Uterus (tissue), 4 donors: ENCODE data around the gene NECTIN1. TPM values are rescaled to one million over a fixed set of nuclear protein-coding genes. Genes with fewer than 3 reads are reported as not detected.

Source experiments
- DNase-seq, 2 donors: peaks; one replicate each; pipeline ENCODE4 v3.0.0-alpha.2; 2019 to 2020
- H3K27ac ChIP-seq, 2 donors: fragments of 200-600 bp; sonication (generic); 1 replicate in 1 of 2; 2 replicates in 1 of 2; pipeline ENCODE4 v1.5.1; 2016 to 2018
- H3K27me3 ChIP-seq, 2 donors: fragments of 200-600 bp; sonication (generic); one replicate each; pipeline ENCODE4 v1.5.1; 2018 to 2019; ENCODE audit warnings: control low read depth in 1 of 2
- H3K36me3 ChIP-seq, 2 donors: fragments of 200-600 bp; sonication (generic); one replicate each; pipeline ENCODE4 v1.5.1; 2019; ENCODE audit warnings: control low read depth in 1 of 2
- H3K4me1 ChIP-seq, 2 donors: fragments of 200-600 bp; sonication (generic); one replicate each; pipeline ENCODE4 v1.5.1; 2018 to 2019; ENCODE audit warnings: control low read depth in 1 of 2
- H3K4me3 ChIP-seq, 2 donors: fragments of 200-600 bp; sonication (generic); 1 replicate in 1 of 2; 2 replicates in 1 of 2; pipeline ENCODE4 v1.5.1; 2018 to 2019; ENCODE audit warnings: mild to moderate bottlenecking in 1 of 2
- H3K9me3 ChIP-seq, 2 donors: fragments of 200-600 bp; sonication (generic); one replicate each; pipeline ENCODE4 v1.5.1; 2019; ENCODE audit warnings: control low read depth in 1 of 2
- POLR2A ChIP-seq, 2 donors: fragments of 450-650 bp; IDR thresholded peaks; one replicate each; pipeline ENCODE4 v1.6.1; 2016; ENCODE audit warnings: antibody characterized with exemption in 2 of 2, mild to moderate bottlenecking in 1 of 2, moderate library complexity in 1 of 2
- intact Hi-C: fragments of 100-400 bp; cut with DNase I; formaldehyde crosslinking; loops from one replicate; pipeline ENCODE4 v1.15.1; 2023; ENCODE audit warnings: low total_unique reads
- total RNA-seq, 4 donors: library from RNA; depleted of rRNA in 3 of 4; stranded (reverse); fragments of >200 nt in 3 of 4; gene quantifications; one replicate each; pipeline versions ENCODE4 v1.1.0 to v1.2.4, GENCODE V29; 2014 to 2023
- TF ChIP-seq, protein P1 (sequence below), 4 experiments: fragments of 200-600 bp in 2 of 4; fragments of 450-650 bp in 2 of 4; sonication (generic) in 2 of 4; IDR thresholded peaks; one replicate each; pipeline ENCODE4 v1.5.1; 2016 to 2019; ENCODE audit warnings: antibody characterized with exemption in 4 of 4, mild to moderate bottlenecking in 2 of 4, moderate library complexity in 1 of 4
- donor health status: DM: yes; HTN: yes; CAD: no.

Gene NECTIN1
- total RNA-seq, 4 donors from 2014 or later = 1.3 to 10.6 (median 9.2) TPM; not detected in 1

DNA sequence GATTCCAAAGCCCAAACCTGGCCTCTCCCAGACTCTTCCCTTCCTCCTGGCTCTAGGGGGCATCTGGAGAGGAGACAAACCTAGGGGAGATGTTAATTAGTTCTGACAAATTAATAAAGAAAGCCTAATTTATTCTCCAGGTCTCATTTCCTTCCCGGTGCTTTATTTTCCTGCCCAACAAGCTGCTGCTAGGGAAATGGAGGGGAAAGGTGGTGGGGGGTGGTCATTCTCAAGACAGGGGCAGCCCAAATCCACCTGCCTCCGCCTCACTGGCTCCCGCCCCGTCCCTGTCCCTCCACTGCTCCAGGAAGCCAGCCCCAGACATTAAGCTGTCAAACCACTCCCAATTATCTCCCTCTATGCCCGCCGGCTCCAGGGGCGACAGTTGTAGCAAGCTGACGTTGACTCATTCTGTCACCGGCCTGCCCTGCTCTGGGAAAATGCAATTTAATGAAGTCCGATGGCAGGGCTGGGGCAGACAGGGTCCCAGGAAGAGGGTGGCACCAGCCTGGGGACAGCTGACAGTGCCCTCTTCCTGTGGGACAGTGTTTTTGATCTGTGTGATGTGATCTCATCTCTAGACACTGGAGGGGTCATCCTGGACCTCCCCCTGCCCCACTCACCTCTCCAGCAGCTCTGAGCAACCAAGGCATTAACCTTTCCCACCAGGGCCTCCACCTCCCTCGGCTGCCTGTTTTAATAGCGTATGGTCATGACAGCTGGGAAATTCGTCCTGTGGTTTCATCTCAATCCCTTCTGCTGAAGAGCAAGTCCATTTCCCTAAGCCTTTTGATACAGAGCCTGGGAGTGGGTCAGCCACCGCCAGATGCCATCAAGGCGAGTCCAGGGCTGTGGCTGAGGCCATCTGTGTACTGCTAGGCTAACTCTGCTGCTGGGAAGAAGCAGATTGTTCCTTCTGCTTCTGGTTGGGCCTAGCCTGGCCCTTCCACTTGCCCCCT, 27.1 kb downstream of the NECTIN1 start:
- H3K4me3 ChIP-seq = no peak overlapping the region
- TF ChIP-seq POLR2A (IDR thresholded peaks at IDR 0.05) = no peak
- TF ChIP-seq, protein P1, sequence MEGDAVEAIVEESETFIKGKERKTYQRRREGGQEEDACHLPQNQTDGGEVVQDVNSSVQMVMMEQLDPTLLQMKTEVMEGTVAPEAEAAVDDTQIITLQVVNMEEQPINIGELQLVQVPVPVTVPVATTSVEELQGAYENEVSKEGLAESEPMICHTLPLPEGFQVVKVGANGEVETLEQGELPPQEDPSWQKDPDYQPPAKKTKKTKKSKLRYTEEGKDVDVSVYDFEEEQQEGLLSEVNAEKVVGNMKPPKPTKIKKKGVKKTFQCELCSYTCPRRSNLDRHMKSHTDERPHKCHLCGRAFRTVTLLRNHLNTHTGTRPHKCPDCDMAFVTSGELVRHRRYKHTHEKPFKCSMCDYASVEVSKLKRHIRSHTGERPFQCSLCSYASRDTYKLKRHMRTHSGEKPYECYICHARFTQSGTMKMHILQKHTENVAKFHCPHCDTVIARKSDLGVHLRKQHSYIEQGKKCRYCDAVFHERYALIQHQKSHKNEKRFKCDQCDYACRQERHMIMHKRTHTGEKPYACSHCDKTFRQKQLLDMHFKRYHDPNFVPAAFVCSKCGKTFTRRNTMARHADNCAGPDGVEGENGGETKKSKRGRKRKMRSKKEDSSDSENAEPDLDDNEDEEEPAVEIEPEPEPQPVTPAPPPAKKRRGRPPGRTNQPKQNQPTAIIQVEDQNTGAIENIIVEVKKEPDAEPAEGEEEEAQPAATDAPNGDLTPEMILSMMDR (IDR thresholded peaks at IDR 0.05) = no peak
- no peak overlapping the region for H3K27ac ChIP-seq
- no peaks in the 10 kb centered on the region for H3K36me3 ChIP-seq
- intact Hi-C loops = no loop called here
- DNase-seq = no peak
- no peaks in the 10 kb centered on the region for H3K27me3 ChIP-seq
- no peaks in the 10 kb centered on the region for H3K9me3 ChIP-seq
- no peaks in the 10 kb centered on the region for H3K4me1 ChIP-seq

DNA sequence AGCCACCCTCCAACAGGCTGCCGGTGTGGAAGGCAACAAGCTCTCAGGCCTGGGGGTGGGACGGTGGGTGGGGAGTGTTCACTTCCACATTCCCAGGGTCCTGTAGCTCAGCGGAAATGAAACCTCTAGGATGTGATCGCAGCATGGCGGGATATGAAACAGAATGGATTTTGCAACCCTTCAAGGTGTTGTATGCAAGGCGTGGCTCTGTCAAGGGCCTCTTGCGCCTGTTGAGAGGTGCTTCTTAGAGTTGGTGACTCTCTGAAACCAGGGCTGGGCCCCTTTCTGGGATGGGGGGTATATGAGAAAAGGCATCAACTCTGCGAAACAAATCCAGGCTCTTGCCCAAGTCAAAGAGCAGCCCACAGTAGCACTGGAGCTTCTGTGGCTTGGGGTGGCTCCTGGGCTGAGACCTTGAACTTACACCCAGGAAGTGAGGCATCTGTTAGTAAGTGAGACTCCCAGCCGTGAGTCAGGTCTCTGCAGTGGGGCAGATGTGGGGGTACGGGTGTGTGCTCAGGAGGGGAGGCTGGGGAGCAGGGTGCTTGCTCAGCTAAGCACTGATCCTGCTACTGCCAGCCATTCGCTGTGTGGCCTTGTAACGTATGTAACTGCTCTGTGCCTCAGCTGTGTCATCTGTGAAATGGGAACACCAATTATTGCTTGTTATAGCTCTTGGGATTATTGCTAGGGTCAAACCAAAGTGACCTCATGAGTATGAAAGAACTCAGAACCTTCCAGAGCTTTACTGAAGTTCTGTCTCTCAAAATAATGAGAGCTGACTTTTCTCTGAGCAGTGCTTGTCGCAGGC, 28.3 kb downstream of the NECTIN1 start:
- no peak overlapping the region for H3K27ac ChIP-seq

DNA sequence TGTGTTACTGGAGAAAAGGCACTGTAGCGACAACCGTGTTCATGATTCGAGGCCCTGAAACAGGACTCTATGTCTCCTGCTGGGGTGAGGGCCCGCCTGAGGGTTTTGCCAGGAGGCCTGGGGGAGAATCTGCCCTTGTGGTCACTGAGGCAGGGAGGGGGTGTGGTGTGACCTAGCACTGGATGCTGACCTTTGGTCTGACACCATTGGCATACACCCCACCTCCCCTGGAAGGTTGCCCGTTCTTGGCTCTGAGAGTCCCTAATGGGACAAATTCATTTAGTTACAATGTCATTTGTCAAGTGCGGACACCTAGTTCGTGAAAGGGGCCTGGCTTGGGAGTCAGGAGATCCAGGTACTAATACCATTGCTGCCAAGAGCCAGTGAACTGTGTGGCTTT, 29.0 kb downstream of the NECTIN1 start:
- Histone ChIP-seq H3K9me3 (no peaks in the 10 kb centered on the region), H3K27ac (no peak overlapping the region), H3K27me3 (no peaks in the 10 kb centered on the region), H3K36me3 (no peaks in the 10 kb centered on the region), H3K4me1 (no peaks in the 10 kb centered on the region), H3K4me3 (no peak overlapping the region)
- DNase-seq = no peak
- TF ChIP-seq, protein P1 (IDR thresholded peaks at IDR 0.05) = no peak
- TF ChIP-seq POLR2A (IDR thresholded peaks at IDR 0.05) = no peak
- intact Hi-C loops = no loop called here

More for the DNA sequence above, 28.3 kb downstream of the NECTIN1 start:
- Histone ChIP-seq H3K4me3 (no peak overlapping the region), H3K36me3 (no peaks in the 10 kb centered on the region), H3K4me1 (no peaks in the 10 kb centered on the region), H3K27me3 (no peaks in the 10 kb centered on the region), H3K9me3 (no peaks in the 10 kb centered on the region)
- DNase-seq = no peak
- intact Hi-C loops = no loop called here
- TF ChIP-seq, protein P1 (IDR thresholded peaks at IDR 0.05) = no peak
- TF ChIP-seq POLR2A (IDR thresholded peaks at IDR 0.05) = no peak

DNA sequence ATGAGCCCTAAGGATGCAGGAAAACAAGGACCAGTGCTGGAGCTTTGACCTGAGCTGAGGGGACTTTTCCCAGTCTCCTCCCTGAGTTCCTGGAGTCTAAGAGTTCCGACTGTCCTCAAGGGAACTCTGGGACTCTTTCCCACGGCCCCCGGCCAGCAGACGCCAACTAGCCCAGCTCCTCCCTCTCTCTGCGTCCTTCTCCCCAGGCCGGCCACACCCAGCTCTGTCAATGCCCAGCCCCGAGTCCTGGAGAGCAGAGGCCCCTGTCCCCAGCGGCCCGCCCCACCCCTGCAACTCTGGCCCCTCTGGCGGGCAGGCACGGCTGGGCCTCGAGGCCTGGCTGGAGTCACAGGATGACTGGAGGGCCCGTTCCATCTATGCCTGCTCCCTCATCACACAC, 29.8 kb downstream of the NECTIN1 start:
- intact Hi-C loops = no loop called here
- Histone ChIP-seq H3K27ac (no peak overlapping the region), H3K36me3 (no peaks in the 10 kb centered on the region), H3K9me3 (no peaks in the 10 kb centered on the region), H3K4me1 (no peaks in the 10 kb centered on the region), H3K4me3 (no peak overlapping the region), H3K27me3 (no peaks in the 10 kb centered on the region)
- DNase-seq = peak; percentile 46 to 51
- no peak for TF ChIP-seq POLR2A (IDR thresholded peaks at IDR 0.05)
- TF ChIP-seq, protein P1 (IDR thresholded peaks at IDR 0.05) = no peak

DNA sequence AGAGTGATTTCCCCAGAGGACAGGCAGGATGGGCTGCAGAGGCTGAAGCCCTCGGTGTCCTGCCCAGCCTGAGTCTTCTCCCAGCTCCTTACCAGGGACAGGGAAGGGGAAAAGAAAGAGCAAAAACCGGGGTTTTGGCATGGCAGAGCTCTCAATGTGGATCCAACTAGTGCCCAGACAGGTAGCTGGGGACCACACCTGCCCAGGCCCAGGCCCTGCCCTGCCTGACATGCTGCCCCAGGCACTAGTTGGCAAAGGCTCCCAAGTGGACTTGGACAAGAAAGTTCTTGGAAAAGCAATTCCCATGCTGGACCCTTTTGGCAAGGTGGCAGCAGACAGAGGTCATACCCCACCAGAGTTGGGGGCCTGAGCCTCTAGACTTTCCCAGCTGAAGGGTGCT, 31.1 kb downstream of the NECTIN1 start:
- Histone ChIP-seq H3K36me3 (no peaks in the 10 kb centered on the region), H3K4me3 (no peak overlapping the region), H3K9me3 (no peaks in the 10 kb centered on the region), H3K27ac (no peak overlapping the region), H3K4me1 (no peaks in the 10 kb centered on the region), H3K27me3 (no peaks in the 10 kb centered on the region)
- intact Hi-C loops = no loop called here
- TF ChIP-seq POLR2A (IDR thresholded peaks at IDR 0.05) = no peak
- TF ChIP-seq, protein P1 (IDR thresholded peaks at IDR 0.05) = no peak
- no peak for DNase-seq
